Duodenal mucosa (tissue), 2 donors: ENCODE measurements around the gene NT5DC1.

Source experiments
- H3K27ac ChIP-seq: one replicate; pipeline ENCODE4 v1.7.0; 2013; ENCODE audit warnings: low read depth, low read length
- H3K27me3 ChIP-seq, 2 donors: one replicate each; pipeline ENCODE4 v1.7.0; 2013; ENCODE audit warnings: low read length in 2 of 2, control low read depth in 1 of 2; ENCODE audit not compliant: insufficient read depth in 2 of 2, control insufficient read depth in 1 of 2
- H3K36me3 ChIP-seq, 2 donors: one replicate each; pipeline ENCODE4 v1.7.0; 2013; ENCODE audit warnings: low read length in 2 of 2, control low read depth in 1 of 2; ENCODE audit not compliant: insufficient read depth in 2 of 2, control insufficient read depth in 1 of 2
- H3K4me1 ChIP-seq, 2 donors: one replicate each; pipeline ENCODE4 v1.7.0; 2013; ENCODE audit warnings: low read length in 2 of 2, control low read depth in 1 of 2; ENCODE audit not compliant: insufficient read depth in 2 of 2, control insufficient read depth in 1 of 2
- H3K4me3 ChIP-seq, 2 donors: one replicate each; pipeline ENCODE4 v1.7.0; 2013; ENCODE audit warnings: low read length in 2 of 2, low read depth in 1 of 2
- H3K9ac ChIP-seq, 2 donors: one replicate each; pipeline ENCODE4 v1.7.0; 2013; ENCODE audit warnings: low read length in 2 of 2, low read depth in 1 of 2
- H3K9me3 ChIP-seq, 2 donors: one replicate each; pipeline ENCODE4 v1.7.0; 2013; ENCODE audit warnings: low read length in 2 of 2, control low read depth in 1 of 2; ENCODE audit not compliant: control insufficient read depth in 1 of 2

Gene NT5DC1

GRCh38 chr6:116180375-116180774 is 79.7 kb downstream of the NT5DC1 start:
- H3K9me3 ChIP-seq, result peaks cover 0 to 2% of the 10 kb centered on the region in 2 donors
- H3K4me1 ChIP-seq, result no peaks in the 10 kb centered on the region
- no peaks in the 10 kb centered on the region for H3K36me3 ChIP-seq
- H3K4me3 ChIP-seq, result no peak overlapping the region
- no peak overlapping the region for H3K27ac ChIP-seq
- H3K9ac ChIP-seq, result no peak overlapping the region
- H3K27me3 ChIP-seq, result no peaks in the 10 kb centered on the region

DNA sequence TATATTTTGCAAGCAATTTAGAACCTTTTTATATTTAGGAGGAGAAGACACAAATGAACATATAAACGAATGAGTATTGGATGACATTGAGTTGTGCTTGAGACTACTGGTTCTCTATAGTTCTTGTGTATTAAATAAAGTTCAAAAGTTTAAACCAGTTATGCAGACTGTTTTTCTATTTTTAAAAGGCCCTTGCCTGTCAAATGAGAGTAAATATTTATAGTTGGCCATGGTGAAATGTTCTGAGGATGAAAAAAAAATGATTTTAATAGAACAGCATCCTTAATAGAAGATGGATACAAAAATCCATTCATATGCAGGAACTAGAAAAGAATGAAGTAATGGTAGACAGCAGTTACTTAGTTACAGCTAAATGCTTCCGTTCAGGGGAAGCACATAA is 88.8 kb downstream of the NT5DC1 start:
- no peak overlapping the region for H3K27ac ChIP-seq
- peaks cover 0 to 3% of the 10 kb centered on the region in 2 donors for H3K36me3 ChIP-seq
- H3K4me3 ChIP-seq, result no peak overlapping the region
- H3K27me3 ChIP-seq, result no peaks in the 10 kb centered on the region
- no peak overlapping the region for H3K9ac ChIP-seq
- no peaks in the 10 kb centered on the region for H3K4me1 ChIP-seq
- no peaks in the 10 kb centered on the region for H3K9me3 ChIP-seq

GRCh38 chr6:116190550-116190949 is 89.9 kb downstream of the NT5DC1 start:
- H3K36me3 ChIP-seq, result peaks cover 0 to 3% of the 10 kb centered on the region in 2 donors
- no peaks in the 10 kb centered on the region for H3K27me3 ChIP-seq
- H3K4me3 ChIP-seq, result no peak overlapping the region
- no peaks in the 10 kb centered on the region for H3K9me3 ChIP-seq
- no peak overlapping the region for H3K9ac ChIP-seq
- H3K4me1 ChIP-seq, result no peaks in the 10 kb centered on the region
- H3K27ac ChIP-seq, result no peak overlapping the region

GRCh38 chr6:116191881-116192280 is 91.2 kb downstream of the NT5DC1 start:
- Histone ChIP-seq H3K27me3 (no peaks in the 10 kb centered on the region), H3K4me1 (no peaks in the 10 kb centered on the region), H3K9ac (no peak overlapping the region), H3K9me3 (no peaks in the 10 kb centered on the region), H3K4me3 (no peak overlapping the region), H3K36me3 (peaks cover 0 to 2% of the 10 kb centered on the region in 2 donors), H3K27ac (no peak overlapping the region)

DNA sequence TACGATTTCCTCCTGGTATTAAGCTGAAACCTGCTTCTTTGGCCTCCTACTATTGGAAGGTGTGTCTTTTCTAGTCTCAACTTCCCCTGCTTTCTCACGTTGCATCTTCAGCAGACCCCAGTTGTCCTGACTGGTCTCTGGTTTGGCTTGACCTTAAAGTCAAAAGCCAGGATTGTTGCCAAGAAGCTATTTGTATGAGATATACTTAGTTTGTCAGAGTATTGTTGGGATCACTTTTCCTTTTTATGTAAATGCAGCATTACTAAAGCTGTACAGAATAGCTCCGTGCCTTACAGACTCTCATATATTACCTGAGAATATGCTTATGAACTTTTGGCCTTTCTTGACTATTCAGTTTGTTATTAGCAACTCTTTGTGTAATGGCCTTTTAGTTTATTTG is 92.1 kb downstream of the NT5DC1 start:
- Histone ChIP-seq H3K9me3 (no peaks in the 10 kb centered on the region), H3K27ac (no peak overlapping the region), H3K4me3 (no peak overlapping the region), H3K36me3 (no peaks in the 10 kb centered on the region), H3K4me1 (no peaks in the 10 kb centered on the region), H3K9ac (no peak overlapping the region), H3K27me3 (no peaks in the 10 kb centered on the region)

DNA sequence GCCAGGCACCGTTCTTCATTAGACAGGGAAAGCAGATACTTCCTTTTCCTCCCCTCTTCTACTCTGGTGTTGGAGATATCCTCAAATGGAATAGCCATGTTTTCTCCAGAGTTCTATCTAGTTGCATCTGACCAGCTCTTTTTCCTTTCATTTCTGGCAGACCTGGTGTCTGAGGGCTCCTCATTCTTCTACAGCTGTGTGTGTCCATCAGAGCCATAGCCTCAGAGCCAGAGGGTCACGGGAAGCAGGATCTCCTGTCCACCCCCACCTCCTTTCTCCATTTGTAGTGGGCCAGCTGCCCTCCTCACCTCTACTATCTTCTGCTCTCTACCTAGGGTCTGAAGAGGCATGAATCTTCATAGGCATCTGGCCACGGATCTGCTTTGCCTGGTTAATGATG is 96.2 kb downstream of the NT5DC1 start:
- Histone ChIP-seq H3K4me1 (no peaks in the 10 kb centered on the region), H3K4me3 (no peak overlapping the region), H3K27ac (no peak overlapping the region), H3K9me3 (no peaks in the 10 kb centered on the region), H3K27me3 (no peaks in the 10 kb centered on the region), H3K9ac (no peak overlapping the region), H3K36me3 (no peaks in the 10 kb centered on the region)

DNA sequence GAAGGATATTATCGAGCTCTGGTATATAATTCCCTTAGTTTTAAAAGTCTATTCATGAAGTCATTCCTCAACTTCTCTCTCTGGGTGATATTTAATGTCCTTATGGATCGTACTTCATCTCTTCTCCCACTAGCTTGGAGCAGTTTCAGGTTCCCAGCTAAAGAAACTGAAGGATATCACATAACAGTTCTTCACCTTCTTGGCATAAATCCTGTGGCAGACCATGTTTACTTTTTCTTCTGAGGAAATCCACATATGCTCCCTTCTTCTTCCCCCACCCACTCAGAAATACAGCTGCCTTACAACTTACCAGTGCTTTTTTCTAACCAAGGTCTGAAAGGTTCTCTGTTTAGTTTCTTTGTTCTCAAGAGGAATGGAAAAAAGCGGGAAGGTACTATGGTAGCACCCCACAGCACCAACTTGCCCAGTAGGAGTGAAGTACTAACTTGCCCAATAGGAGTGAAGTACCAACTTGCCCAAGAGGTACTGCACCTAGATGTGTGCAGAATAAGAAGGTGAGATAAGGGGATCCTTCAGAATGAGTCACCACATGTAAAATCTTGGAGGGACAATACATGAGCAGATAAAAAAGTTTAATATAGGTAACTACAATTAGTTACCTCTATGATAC is 100.1 kb downstream of the NT5DC1 start:
- H3K4me3 ChIP-seq, result no peak overlapping the region
- H3K36me3 ChIP-seq, result no peaks in the 10 kb centered on the region
- H3K27ac ChIP-seq, result no peak overlapping the region
- H3K27me3 ChIP-seq, result no peaks in the 10 kb centered on the region
- H3K9ac ChIP-seq, result no peak overlapping the region
- no peaks in the 10 kb centered on the region for H3K9me3 ChIP-seq
- no peaks in the 10 kb centered on the region for H3K4me1 ChIP-seq

DNA sequence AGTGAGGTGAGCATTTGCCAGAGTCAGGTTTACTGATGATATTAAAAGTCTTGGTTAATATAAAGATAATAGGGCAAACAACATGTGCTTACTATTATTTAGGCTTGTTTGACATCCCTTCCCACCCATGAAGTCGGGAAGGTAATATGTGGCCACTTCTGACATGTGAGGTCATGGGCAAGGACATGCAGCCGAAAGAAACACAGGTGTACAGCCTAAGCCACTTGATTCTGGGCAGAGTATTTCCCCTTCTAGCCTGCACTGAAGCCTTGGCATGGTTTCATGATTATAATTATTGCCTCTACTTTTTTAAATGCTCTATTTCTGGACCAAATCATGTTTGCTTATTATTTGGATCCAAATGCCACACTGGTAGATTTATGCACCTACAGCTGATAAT is 100.9 kb downstream of the NT5DC1 start:
- no peak overlapping the region for H3K27ac ChIP-seq
- no peak overlapping the region for H3K4me3 ChIP-seq
- H3K4me1 ChIP-seq, result no peaks in the 10 kb centered on the region
- no peak overlapping the region for H3K9ac ChIP-seq
- no peaks in the 10 kb centered on the region for H3K36me3 ChIP-seq
- no peaks in the 10 kb centered on the region for H3K9me3 ChIP-seq
- no peaks in the 10 kb centered on the region for H3K27me3 ChIP-seq

DNA sequence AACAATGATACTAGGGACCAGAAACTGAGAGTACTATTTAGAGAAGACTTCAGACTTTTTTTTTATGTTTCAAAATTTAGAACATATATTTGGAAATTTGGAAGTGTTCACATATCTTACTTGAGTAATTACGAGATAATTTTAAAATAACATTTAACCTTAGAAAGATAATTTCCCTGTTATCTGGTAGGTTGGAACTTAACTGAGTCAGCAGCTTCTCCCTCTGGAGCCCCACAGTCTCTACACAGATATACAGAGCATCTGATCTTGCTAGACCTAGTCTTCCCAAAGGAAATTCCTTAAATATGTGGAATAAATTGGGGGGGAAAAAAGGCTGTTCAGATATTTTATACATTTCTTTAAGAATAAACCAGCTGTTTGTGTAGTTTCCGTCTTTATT is 104.6 kb downstream of the NT5DC1 start:
- Histone ChIP-seq H3K9ac (no peak overlapping the region), H3K4me1 (no peaks in the 10 kb centered on the region), H3K27me3 (no peaks in the 10 kb centered on the region), H3K4me3 (no peak overlapping the region), H3K36me3 (no peaks in the 10 kb centered on the region), H3K27ac (no peak overlapping the region), H3K9me3 (no peaks in the 10 kb centered on the region)

DNA sequence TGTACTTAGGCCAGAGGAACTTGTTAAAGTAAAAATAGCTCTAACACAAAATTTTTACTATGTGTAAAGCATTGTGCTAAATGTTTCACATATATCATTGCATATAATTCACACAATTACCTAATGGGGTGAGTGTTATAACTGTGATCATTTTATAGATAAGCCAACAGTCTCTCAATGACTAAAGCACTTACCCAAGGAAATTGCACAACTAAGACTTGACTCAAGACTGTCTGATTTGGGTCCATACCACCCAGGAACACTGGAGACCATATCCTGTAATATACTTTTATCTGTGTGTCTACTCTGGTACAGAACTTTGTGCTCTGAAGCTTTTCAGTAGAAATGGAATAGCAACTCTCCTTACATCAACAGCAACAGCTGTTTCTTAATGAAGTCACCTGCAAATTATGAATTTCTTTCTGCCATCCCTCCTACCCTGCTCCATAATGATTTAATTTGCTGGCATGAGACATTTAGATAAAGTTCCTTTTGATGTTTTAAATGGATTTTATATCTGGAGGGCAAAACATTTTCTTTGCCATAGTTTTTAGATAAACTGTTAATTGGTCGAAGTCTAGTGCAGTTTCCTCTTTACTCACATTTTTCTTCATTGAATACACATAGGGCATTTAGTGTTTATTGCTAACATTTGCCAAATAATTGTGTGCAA is 105.7 kb downstream of the NT5DC1 start:
- Histone ChIP-seq H3K27me3 (no peaks in the 10 kb centered on the region), H3K9me3 (no peaks in the 10 kb centered on the region), H3K4me1 (no peaks in the 10 kb centered on the region), H3K4me3 (no peak overlapping the region), H3K27ac (no peak overlapping the region), H3K36me3 (no peaks in the 10 kb centered on the region), H3K9ac (no peak overlapping the region)
